ENCODE results near the gene ZNF600.
"Not testable (repeated sequence)": the region's sequence is repeated elsewhere in the genome, so short reads cannot be mapped to it uniquely, and the experiment has no call there.

ZNF600 gene

DNA sequence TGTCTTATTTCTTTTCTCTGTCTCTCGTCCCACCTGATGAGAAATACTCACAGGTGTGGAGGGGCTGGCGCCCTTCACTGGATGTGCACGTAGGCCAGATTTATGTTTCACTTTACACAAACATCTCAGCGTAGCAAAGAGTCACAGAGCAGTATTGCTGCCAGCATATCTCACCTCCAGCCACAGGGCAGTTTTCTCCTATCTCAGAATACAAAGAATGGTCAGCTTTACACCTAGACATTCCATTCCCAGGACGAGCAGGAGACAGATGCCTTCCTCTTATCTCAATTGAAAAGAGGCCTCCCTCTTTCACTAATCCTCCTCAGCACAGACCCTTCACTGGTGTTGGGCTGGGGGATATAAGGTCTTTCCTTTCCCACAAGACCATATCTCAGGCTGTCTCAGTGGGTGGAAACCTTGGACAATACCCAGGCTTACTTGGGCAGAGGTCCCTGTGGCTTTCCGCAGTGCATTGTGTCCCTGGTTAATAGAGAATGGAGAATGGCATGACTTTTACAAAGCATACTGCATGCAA lies 44.6 kb downstream of the ZNF600 start:
- no peak for DNase-seq (ENCODE audit: low read depth in 2 of 2)

DNA sequence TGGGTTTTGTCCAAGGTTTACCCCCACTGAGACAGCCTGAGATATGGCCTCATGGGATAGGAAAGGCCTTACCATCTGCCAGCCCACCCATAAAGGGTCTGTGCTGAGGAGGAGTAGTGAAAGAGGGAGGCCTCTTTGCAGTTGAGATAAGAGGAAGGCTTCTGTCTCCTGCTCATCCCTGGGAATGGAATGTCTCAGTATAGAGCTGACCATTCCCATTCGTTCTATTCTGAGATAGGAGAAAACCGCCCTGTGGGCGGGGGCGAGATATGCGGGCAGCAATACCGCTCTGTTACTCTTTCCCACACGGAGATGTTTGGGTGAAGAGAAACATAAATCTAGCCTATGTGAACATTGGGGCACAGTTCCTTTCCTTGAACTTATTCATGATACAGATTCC lies 45.2 kb downstream of the ZNF600 start:
- not testable (repeated sequence) for DNase-seq (ENCODE audit: low read depth in 2 of 2)

DNA sequence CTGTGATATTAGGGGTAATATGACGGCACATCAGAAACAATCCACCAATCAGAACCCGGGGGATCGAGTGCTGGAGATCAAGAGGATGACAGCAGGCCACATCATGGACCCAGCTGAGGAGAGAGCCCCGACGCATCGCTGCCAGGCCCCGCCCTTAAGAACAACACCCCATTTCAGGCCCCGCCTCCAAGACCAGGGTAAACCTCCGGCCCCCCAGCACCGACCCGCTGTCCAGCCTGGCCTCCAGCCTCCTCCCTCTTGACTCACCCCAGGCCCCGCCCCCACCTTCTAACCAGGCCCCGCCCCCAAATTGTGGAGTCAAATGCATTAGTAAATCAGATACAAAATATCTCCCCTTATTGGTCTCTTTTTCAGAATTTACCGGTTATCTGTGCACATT lies 47.0 kb downstream of the ZNF600 start:
- no peak for DNase-seq (ENCODE audit: low read depth in 2 of 2)

DNA sequence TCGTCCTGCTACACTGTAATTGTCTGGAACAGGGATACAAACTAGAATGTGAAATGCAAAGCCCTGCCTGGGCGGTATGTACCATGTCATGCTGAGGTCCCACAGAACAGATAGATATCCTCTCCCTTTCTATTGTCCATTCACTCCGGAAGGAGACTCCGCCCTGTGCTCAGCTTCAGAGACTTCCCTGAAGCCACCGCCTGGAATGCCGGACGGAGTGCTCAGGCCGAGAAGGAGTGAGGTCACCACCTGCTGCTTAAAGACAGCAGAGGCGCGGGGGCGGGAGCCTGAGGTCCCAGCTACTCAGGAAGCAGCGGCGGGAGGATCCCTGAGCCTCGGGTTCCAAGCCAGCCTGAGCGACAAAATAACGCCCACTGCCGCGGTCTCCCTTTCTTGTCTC lies 50.9 kb downstream of the ZNF600 start:
- DNase-seq (ENCODE audit: low read depth in 2 of 2): no peak

DNA sequence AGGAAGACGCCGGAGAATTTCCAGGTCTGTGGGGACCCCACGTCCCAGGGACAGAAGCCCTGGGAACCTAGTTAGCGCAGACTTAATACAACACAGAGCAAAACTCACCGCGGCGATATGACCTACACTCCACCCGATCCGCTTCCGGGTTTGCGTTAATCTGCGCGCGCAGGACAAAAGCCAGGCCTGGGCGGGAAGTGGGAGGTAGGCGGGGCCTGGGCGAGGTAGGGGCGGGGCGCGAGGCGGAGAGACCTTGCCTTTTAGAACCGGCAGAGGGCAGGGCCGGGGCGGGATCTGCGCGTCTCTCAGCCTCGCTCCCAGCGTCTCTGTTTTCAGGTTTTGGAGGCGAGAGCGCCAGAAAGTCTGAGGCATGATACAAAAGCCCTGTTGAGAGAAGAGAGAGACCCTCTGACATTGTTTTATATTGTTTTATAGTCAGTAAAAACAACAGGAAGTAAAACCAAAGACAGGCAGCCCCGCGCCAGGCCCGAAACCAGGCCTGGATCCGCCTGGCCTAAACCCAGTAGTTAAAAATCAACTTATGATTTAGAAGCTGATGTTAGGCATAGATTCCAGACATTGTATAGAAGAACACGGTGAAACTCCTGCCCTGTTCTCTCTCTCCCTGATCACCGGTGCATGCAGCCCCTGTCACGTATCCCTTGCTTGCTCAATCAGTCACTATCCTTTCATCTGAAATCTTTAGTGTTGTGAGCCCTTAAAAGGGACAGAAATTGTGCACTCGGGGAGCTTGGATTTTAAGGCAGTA lies 51.5 kb downstream of the ZNF600 start, which contains the start of gene ZNF611:
TSS of gene ZNF611 (minus strand) at position 152 of the 769 bp plus-strand sequence. CDS start 19,150 bp downstream, outside the sequence.
- DNase-seq (ENCODE audit: low read depth in 2 of 2): peak; percentile 93 to 95

DNA sequence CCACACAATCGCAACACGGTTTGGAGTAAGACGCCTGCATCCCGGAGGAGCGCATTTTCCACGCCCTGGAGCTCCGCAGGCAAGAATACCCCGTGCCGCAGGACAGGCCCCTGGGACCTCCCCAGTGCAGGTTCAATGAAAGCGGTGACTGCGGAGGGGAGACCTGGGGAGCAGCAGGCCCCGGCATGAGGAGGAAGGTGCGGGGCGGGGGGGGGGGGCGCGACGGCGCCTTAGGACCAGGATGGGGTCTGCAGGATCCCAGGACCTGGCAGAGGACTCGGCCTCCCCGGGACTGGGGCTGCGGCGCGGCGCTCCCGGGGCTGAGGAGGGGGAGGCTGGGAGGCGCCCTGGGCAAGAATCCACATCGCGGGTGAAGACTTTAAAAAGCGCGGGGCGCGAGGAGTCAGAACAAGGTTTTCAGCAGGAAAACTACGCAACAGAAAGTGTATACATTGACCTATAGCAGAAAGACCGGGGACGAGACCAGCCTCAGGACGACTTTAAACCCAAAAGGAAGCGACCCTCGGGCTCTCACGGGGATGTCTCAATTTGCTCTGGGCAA lies 52.2 kb downstream of the ZNF600 start:
- DNase-seq (ENCODE audit: low read depth in 2 of 2): no peak

DNA sequence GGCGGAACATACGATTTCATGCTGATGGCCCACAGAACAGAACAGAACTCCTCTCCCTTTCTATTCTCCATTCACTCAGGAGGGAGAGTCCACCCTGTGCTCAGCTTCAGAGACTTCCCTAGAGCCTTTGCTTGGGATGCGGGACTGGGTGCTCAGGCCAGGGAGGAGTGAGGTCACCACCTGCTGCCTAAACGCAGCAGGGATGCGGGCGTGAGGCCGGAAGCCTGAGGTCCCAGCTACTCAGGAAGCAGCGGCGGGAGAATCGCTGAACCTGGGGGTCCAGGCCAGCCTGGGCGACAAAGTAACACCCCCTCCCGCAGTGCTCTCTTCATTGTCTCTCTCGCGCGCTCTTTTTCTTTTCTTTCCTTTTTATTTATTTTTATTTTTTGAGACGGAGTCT lies 60.5 kb downstream of the ZNF600 start:
- DNase-seq (ENCODE audit: low read depth in 2 of 2): not testable (repeated sequence)

DNA sequence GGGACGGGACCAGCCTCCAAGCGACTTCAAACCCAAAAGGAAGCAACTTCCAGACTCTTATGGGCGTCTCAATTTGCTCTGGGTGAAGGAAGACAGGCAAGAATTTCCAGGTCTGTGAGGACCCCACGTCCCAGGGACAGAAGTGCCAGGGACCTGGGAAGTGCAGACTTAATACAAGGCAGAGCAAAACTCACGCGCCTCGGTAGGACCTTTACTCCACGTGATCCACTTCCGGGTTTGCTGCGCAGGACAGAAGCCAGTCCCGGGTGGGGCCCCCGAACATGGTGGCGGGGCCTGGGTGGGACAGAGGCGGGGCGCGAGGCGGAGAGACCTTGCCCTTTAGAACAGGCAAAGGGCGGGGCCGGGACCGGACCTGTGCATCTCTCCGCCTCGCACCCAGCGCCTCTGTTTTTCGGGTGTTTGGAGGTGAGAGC lies 61.0 kb downstream of the ZNF600 start:
- no peak for DNase-seq (ENCODE audit: low read depth in 2 of 2)

DNA sequence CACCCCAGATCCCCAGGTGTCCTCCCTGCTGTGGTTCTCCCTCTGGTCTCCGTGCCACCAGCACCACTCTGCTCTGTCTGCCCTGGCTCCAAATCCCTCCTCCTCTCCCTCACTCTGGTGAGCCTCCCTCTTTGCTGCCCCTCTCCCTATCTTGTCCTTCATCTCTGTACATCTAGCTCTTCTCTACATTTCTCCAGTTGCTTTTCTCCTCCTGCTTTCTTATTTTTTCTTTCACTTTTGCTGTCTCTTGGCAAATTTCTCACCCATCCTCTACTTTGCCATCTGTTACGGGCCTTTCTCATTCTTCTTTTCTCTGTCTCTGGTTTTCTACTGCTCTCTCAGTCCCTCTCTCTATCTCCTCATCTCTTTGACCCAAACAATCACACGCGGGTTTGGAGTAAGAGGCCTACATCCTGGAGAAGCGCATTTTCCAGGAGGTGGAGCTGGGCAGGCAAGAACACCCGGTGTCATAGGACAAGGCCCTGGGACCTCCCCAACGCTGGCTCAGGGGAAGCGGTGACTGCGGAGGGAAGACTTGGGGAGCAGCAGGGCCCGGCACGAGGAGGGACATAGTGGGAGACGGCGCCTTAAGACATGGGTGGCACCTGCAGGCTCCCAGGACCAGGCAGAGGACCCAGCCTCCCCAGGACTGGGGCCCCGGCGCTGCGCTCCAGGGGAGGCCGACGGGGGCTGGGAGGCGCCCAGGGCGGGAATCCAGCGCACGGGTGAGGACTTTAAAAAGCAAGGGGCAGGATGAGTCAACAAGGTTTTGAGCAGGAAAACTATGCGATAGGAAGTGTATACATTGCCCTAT lies 61.7 kb downstream of the ZNF600 start:
- no peak for DNase-seq (ENCODE audit: low read depth in 2 of 2)

DNA sequence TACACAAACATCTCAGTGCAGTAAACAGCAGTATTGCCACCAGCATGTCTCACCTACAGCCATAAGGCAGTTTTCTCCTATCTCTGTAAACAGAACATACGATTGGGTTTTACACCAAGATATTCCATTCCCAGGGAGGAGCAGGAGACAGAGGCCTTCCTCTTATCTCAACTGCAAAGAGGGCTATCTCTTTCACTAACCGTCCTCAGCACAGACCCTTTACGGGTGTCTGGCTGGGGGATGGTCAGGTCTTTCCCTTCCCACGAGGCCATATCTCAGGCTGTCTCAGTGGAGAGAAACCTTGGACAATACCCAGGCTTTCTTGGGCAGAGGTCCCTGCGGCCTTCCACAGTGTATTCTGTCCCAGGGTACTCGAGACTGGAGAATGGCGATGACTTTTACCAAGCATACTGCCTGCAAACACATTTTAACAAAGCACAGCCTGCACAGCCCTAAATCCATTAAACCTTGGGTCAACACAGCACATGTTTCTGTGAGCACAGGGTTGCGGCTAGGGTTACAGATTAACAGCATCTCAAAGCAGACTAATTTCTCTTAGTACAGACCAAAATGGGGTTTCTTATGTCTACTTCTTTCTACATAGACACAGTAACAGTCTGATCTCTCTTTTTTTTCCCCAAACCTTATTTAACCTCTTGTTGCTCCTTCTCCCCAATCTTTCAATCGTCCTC lies 62.5 kb downstream of the ZNF600 start:
- not testable (repeated sequence) for DNase-seq (ENCODE audit: low read depth in 2 of 2)

DNA sequence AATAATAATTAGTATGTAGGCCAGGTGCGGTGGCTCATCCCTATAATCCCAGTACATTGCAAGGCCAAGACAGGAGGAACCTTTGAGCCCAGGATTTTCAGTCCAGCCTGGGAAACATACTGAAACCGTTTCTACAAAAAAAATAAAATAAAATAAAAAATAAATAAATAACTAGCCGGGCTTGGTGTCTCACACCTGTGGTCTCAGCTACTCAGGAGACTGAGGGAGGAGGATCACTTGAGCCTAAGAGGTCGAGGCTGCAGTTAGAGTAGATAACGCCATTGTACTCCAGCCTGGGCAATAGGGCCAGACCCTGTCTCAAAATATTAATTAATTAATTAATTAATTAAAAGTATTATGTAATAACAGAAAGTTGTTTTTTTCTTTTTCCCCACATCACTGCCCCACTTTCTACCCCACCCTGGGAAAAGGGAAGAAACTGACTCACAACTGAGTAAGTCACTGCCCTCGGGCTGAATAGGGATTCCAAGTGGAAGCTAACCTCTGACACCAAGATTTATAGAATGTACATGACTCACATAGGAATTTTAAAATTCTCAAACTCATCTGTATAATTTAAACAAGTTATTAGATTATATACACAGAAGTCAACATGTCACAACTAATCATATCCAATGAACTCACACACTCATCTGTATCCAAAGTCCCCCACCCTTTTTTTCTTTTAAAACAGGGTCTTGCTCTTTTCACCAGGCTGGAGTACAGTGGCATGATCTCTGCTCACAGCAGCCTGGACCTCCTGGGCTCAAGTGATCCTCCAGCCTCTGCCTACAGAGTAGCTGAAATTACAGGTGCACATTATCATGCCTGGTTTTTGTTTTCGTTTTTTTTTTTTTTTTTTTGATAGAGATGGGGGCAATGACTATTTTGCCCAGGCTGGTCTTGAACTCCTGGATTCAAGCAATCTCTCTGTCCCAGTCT lies 64.3 kb downstream of the ZNF600 start:
- DNase-seq (ENCODE audit: low read depth in 2 of 2): no peak

DNA sequence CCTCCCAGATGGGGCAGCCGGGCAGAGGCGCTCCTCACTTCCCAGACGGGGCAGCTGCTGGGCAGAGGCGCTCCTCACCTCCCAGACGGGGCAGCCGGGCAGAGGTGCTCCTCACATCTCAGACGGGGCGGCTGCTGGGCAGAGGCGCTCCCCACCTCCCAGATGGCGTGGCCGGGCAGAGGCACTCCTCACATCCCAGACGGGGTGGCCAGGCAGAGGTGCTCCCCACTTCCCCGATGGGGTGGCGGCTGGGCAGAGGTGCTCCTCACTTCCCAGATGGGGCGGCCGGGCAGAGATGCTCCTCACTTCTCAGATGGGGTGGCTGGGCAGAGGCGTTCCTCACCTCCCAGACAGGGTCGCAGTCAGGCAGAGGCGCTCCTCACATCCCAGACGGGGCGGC lies 66.0 kb downstream of the ZNF600 start:
- DNase-seq (ENCODE audit: low read depth in 2 of 2): not testable (repeated sequence)

DNA sequence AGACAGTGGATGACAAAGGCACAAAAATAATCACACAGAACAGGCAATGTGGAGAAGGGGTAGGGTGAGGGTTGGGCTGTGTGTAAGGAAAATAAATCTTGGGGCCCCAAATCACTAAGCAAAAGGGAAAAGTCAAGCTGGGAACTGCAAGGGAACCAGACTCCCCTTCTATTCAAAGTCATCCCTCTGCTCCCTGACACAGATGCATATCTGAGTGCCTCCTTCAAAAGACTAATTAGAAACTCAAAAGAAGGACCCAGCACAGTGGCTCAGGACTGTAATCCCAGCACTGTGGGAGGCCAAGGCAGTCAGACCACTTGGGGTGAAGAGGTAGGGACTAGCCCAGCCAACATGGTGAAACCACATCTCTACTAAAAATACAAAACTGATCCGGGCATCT lies 70.1 kb downstream of the ZNF600 start:
- no peak for DNase-seq (ENCODE audit: low read depth in 2 of 2)

DNA sequence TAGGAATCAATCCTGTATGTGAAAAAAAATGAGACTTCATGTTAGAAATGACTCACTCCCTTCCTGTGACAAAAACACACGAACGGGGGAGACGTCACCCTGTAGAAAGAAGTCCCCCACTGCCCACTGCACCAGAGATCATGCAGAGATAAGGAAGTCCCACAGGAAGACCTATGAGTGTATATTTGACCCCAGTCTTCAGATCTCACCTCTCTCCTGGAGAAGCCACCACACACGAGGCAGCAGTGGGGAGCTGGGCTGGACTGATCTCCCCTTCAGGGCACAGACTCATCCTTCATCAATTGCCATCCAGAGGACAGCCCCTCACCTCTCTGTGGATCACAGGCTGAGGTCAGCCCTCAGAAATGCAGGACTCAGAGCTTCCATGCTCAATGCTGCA lies 70.7 kb downstream of the ZNF600 start:
- peak; percentile 4 to 5 for DNase-seq (ENCODE audit: low read depth in 2 of 2)

DNA sequence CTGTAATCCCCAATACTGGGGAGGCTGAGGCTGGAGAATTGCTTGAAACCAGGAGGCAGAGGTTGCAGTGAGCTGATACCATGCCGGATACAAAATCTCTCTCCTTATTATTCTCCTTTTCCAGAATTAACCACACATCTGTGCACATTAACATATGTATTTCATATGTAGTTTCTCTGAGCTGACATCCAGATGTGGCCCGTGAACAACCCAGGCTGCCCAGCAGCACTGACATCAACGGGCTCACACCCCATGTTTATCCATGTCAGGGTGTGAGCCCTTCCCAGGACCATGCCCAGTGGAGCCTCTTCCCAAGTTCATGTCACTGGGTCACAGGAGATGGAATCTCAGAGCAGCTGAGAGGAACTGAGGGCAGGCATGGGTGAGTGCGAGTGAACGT lies 71.3 kb downstream of the ZNF600 start:
- DNase-seq (ENCODE audit: low read depth in 2 of 2): not testable (repeated sequence)
